Fibroblast of pulmonary artery (primary cell): ENCODE measurements around the gene SMARCD1.

Source experiments
- DNase-seq: peaks from one replicate; pipeline ENCODE4 v3.0.0-alpha.2; 2010; ENCODE audit warnings: low read depth
- H3K4me3 ChIP-seq: replicated peaks from 2 replicates; pipeline ENCODE4 v1.5.1; 2011; ENCODE audit warnings: low read depth, mild to moderate bottlenecking, control low read depth, low read length, moderate library complexity
- CTCF ChIP-seq: IDR thresholded peaks from 2 replicates; pipeline ENCODE4 v1.5.1; 2011; ENCODE audit warnings: mild to moderate bottlenecking, control low read depth, low read length, inconsistent platforms; ENCODE audit errors: missing control alignments

SMARCD1 gene

GRCh38 chr12:50097952-50098351 lies 12.8 kb downstream of the SMARCD1 start:
- H3K4me3 ChIP-seq: no peak overlapping the region
- TF ChIP-seq CTCF: no peak
- no peak for DNase-seq

GRCh38 chr12:50099302-50100008 lies 14.3 kb downstream of the SMARCD1 start:
- TF ChIP-seq CTCF: no peak
- H3K4me3 ChIP-seq: no peak overlapping the region
- no peak for DNase-seq

DNA sequence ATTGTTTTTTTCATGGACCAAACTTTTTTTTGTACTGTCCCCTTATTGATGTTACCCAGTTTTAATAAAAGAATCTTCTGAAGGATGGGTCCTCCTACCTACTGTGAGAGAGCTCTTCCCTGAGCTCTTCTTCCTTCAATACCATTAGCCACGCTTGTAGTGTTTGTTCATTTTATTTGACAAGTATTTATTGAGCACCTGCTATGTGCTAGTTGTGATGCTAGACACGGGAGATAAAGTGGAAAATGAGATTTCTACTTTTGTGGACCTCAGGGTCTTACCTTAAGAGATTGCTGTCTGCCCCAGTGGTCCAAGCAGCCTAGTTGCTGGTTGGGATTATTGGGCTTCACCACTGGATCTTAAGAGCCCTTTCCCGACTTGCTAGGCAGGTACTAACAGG lies 15.4 kb downstream of the SMARCD1 start:
- TF ChIP-seq CTCF: no peak
- no peak overlapping the region for H3K4me3 ChIP-seq

GRCh38 chr12:50101663-50102062 lies 16.5 kb downstream of the SMARCD1 start:
- TF ChIP-seq CTCF: peak; percentile 64
- no peak overlapping the region for H3K4me3 ChIP-seq
- DNase-seq: peak; percentile 64

More for the DNA sequence above, 15.4 kb downstream of the SMARCD1 start:
- DNase-seq: no peak

- no peak for DNase-seq
- TF ChIP-seq CTCF: no peak
- H3K4me3 ChIP-seq: no peak overlapping the region
Observed at GRCh38 chr12:50102131-50102531, 17.0 kb downstream of the SMARCD1 start.

DNA sequence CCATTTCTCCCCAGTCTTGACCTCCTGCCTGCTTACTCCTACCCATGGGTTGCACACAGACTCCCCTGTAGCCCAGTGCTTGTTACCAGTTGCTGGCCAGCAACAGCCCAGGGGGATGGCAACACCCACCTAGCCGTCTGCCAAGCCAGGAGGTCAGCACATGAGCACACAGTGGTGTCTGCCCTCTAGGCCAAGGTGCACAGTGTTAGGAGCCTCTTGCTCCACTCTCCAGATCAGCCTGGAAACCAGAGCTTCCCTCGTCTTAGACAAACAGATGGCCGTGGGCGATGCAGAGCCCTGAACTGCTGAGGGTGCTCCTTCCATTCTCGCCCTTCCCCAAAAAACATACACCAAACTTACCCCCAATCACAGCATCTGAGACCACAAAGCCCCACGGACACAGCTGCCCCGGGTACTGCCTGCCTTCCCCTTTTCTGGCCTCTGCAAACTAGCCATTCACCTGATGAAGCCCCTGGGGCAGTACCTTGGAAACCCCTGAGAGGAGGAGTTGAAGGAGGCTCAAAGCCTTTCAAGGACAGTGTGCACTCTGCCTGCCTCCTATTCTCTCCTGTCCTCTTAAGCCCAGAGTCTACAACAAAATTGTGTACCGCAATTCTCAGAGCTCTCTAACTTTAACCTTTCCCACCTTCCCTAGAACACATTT lies 17.6 kb downstream of the SMARCD1 start:
- H3K4me3 ChIP-seq: no peak overlapping the region
- no peak for DNase-seq
- no peak for TF ChIP-seq CTCF
